GM21737 (cell line): Measurements from ENCODE around the gene PDE4D.

Source experiments
- ATAC-seq: cut with Tn5 transposase; IDR thresholded peaks from one replicate; pipeline ENCODE4 v1.9.1; 2021; ENCODE audit warnings: mild to moderate bottlenecking, moderate library complexity; ENCODE audit not compliant: unreplicated experiment

PDE4D gene

GRCh38 chr5:59560553-59560952, 333.0 kb downstream of the PDE4D start:
- no peak for ATAC-seq

DNA sequence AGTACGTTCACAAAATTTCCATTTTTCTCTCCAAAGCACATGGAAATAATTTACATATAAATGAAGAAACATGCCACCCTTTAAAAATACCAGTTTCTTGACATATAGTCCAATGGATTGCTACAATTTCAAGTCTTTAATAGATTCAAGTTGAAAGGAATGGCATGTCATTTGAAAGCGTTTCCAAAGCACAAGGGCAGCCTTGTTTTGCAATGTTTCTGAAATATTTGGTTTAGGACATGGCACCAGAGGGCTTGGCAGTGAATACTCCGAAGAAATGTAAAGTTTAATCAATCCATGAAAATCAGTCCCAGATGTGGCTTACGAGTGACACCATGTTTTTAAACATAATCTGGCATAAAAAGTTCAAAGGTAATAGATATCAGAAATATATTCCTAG, 333.7 kb downstream of the PDE4D start:
- ATAC-seq, result no peak

DNA sequence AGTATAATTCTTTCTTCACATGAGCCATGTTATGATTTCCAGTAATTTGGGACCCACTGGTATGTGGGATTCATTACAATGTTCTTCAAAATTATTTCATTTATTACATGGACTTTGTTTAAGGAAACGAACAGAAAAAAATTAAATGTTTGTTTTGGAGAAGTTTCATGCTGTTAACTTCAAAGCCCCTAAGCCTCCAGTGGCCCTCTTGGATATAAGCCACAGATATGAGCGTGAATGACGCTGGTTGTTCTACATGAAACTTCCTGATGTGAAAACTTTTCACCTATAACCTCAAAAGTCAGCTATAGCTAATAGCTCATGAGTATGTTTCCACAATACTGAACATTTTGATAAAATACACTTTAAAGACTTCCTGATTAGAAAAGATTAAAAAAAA, 334.2 kb downstream of the PDE4D start:
- ATAC-seq, result no peak

DNA sequence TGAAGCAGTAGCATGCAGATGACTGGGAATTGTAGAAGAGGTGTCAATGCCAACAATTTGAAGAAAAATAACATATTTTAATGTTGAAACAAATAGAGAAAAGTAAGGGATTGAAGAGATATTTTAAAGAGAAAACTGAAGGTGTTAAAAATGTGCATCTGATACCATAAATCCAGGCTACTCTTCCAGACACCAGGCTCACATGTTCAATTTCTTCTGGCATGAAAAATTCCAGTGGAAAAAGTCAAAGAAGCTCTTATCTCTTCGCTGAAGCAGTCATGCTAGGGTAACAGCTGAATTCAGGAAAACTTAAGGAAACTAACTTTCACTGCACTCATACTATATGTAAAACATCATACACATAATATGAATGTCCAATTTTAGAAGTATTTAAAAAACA, 335.0 kb downstream of the PDE4D start:
- ATAC-seq, result no peak

DNA sequence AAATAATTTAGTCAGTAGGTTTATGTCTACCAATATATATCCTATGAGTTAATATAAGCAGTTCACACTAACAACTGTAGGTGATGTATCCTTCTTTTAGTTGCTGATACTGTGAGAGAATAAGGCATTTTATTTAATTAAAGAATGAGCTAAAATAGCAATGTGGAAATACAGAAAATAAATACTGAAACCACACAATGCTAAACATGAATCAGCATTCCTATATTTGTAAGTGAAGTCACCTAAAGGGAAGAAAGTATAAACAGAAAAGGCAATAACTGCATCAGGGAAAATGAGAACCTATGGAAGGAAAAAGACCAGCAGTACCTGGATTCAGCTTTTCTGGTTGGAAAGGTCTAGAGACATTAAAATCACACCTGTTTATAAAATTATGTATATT, 336.0 kb downstream of the PDE4D start:
- ATAC-seq, result no peak

DNA sequence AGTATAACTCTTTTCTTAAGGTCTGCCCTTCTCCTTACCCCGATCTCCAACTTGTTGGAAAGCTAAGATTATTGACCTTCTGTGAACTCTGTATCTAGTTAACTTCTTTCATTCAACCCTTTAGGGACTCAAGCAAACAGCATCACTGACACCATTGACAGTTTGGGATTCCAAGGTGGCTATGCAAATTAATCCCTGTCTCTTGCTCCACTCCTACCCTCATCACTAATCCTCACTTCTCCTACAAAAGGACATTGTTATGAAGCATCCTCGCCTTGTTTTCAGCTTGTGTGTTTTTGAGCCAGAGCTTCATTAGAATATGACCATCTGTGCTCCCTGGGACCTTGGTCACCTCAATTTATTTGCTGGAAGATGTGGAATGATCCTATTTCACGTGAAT, 337.9 kb downstream of the PDE4D start:
- ATAC-seq, result no peak

DNA sequence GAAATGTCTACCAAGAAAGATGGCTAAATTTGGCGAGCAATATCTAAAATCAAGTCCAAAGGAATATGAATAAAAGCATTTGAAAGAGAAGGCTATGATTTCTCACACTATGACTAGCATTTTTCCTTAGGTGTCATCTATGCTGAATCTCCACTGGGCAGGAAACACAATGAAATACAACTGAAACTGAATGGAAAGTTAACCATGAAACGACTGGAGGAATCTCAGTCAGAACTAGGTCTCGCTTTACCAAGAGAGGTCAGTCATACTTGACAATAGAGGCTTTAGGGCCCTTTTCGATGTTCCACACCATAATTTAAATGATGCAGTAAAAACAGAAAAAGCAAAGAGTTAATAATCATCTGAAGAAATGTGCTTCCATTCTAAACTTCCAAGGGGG, 339.0 kb downstream of the PDE4D start:
- ATAC-seq, result no peak

DNA sequence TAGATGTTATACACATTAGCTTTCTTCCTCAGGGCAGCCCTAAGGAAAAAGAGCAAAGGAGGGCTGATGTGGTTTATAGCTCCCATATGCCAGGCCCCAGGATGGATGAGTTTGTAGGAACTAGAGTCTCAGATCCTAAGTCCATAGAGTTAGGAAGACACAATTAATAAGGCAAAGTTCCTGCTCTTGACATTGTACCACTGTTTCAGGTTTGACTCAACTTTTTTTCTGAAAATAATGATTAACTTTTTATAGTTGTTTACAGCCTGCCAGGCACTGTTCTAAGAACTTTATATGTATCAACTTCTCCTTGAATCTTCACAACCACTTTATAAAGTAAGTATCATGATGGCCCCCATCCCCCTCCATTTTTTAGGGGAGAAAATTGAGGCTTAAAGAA, 339.5 kb downstream of the PDE4D start:
- no peak for ATAC-seq

GRCh38 chr5:59548807-59549357, 344.6 kb downstream of the PDE4D start:
- no peak for ATAC-seq

GRCh38 chr5:59547731-59548130, 345.8 kb downstream of the PDE4D start:
- ATAC-seq, result no peak

GRCh38 chr5:59544573-59544972, 349.0 kb downstream of the PDE4D start:
- ATAC-seq, result no peak

- no peak for ATAC-seq
Measured at GRCh38 chr5:59543821-59544442, 349.6 kb downstream of the PDE4D start.

GRCh38 chr5:59542851-59543820, 350.4 kb downstream of the PDE4D start:
- no peak for ATAC-seq

- no peak for ATAC-seq
Measured at GRCh38 chr5:59542306-59542705, 351.2 kb downstream of the PDE4D start.

DNA sequence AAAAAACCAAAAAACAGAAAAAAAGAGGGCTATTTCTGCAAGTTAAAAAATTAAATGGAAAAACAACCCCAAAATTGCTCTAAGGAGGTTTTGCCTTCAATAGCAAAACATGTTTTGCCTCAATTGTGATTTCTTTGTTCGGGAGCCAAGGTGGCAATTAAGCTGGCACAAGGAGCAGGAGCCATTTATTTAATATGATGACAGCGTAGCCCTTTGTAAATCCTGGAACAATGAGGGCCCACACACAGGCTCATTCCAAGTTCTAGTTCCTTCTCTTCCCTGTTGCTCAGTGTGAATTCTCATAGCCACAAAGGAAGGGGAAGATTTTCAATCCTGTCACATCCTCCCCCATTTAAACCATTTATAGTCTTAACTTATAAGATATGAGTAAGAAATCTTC, 353.2 kb downstream of the PDE4D start:
- ATAC-seq, result no peak

GRCh38 chr5:59538750-59539121, 354.8 kb downstream of the PDE4D start:
- no peak for ATAC-seq

- ATAC-seq, result no peak
Measured at GRCh38 chr5:59537961-59538749, 355.4 kb downstream of the PDE4D start.

DNA sequence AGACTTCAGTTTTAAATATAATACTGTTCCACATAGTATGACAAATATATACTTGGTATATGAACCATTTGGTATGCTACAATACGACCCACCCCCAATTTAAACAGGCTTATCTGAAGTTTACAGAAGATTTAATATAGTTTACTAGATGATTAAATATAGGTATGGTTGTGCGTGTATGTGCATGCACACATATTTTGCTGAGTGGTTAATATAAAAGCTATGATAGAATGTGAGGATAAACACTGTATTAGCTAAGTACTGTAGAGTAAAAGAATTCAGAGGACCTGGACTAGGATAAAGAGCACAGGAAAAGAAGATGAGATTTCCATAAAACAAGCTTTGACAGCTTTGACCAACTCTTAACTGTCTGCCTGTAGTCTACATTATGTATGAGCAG, 356.7 kb downstream of the PDE4D start:
- no peak for ATAC-seq

GRCh38 chr5:59535561-59535960, 358.0 kb downstream of the PDE4D start:
- ATAC-seq, result no peak

DNA sequence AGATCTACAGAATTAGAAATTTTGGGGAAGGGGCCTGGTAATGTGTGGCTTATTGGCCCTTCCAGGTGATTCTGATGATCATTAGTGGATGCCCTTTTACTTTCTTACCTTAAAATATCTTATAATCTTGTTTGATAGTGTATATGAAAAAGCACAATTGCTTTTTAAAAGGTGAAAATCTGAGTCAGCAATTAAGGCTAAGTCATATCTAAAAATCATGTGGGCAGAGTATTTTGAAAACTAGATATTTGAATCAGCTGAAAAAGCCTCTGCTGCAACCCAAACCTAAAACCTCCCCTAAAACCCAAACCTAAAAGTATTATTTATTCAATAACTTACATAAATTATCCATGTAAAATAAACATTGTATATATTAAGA, 359.8 kb downstream of the PDE4D start:
- ATAC-seq, result no peak

GRCh38 chr5:59532979-59533729, 360.4 kb downstream of the PDE4D start:
- no peak for ATAC-seq
